ENCODE results near the gene HDAC9. TPM values are rescaled to one million over a fixed set of nuclear protein-coding genes. Genes with fewer than 3 reads are reported as not detected.

Gene HDAC9
- total RNA-seq, 1 experiment from 2014 or later = 4.3 TPM

- ChIA-PET CTCF (no interaction called here), POLR2A (interaction anchor here (0.5 kb wide), 1 partner anchor 314 kb away, joined by 3 read pairs; no protein-coding TSS in a partner anchor), RAD21 (ENCODE audit: low non-redundant PET in 1 of 2, low total read pairs in 2 of 2, uncharacterized antibody in 2 of 2, unreplicated experiment in 2 of 2) (no interaction called here)
- Histone ChIP-seq H3K79me2 (ENCODE audit: insufficient read depth, low read length) (no peaks in the 10 kb centered on the region), H3K4me2 (ENCODE audit: low read length) (no peak overlapping the region), H3K36me3 (ENCODE audit: control insufficient read depth in 1 of 2, insufficient read depth in 2 of 2, low read length in 2 of 2) (no peaks in the 10 kb centered on the region), H3K4me1 (ENCODE audit: control insufficient read depth in 1 of 2, insufficient read depth in 2 of 2, low read length in 2 of 2) (no peaks in the 10 kb centered on the region), H3K9me2 (ENCODE audit: insufficient read depth) (no peaks in the 10 kb centered on the region), H3K27ac (ENCODE audit: low read depth, low read length) (no peak overlapping the region), H3K9ac (ENCODE audit: low read length) (no peak overlapping the region), H3K27me3 (ENCODE audit: insufficient read depth, low read length) (no peaks in the 10 kb centered on the region), H4K20me1 (ENCODE audit: insufficient read depth) (no peaks in the 10 kb centered on the region), H3K4me3 (replicated peaks in 1 of 2; ENCODE audit: low read depth in 1 of 2, low read length in 2 of 2) (no peak overlapping the region), H2AFZ (ENCODE audit: low read depth, low read length, poor library complexity, severe bottlenecking) (no peak overlapping the region), H3K9me3 (ENCODE audit: control insufficient read depth in 1 of 2, insufficient read depth in 1 of 2, low read depth in 1 of 2, low read length in 2 of 2) (no peaks in the 10 kb centered on the region)
- ATAC-seq (no peak), DNase-seq (ENCODE audit: low read depth, low spot score) (no peak)
- TF ChIP-seq SP1 (IDR thresholded peaks at IDR 0.05; ENCODE audit: low read depth) (no peak), RAD21 (IDR thresholded peaks at IDR 0.05; ENCODE audit: low read depth) (no peak), TCF7L2 (IDR thresholded peaks at IDR 0.05; ENCODE audit: borderline replicate concordance, extremely low read depth, insufficient read depth, insufficient read length) (no peak), EZH2phosphoT487 (IDR thresholded peaks at IDR 0.05; ENCODE audit: borderline replicate concordance) (no peak), JUND (IDR thresholded peaks at IDR 0.05) (no peak), POLR2A (IDR thresholded peaks at IDR 0.05; ENCODE audit: borderline replicate concordance, extremely low read depth, insufficient read depth, insufficient read length) (no peak), SRF (IDR thresholded peaks at IDR 0.05; ENCODE audit: low read depth) (no peak), CEBPB (IDR thresholded peaks at IDR 0.05; ENCODE audit: low read depth) (no peak), FOSL1 (IDR thresholded peaks at IDR 0.05; ENCODE audit: low read depth) (no peak), EZH2 (IDR thresholded peaks at IDR 0.05) (no peak), SIN3A (IDR thresholded peaks at IDR 0.05; ENCODE audit: low read depth) (no peak), EGR1 (IDR thresholded peaks at IDR 0.05; ENCODE audit: low read depth) (no peak), CBX3 (IDR thresholded peaks at IDR 0.05; ENCODE audit: low read depth) (no peak), POLR2AphosphoS5 (IDR thresholded peaks at IDR 0.05; ENCODE audit: low read depth, low read length) (no peak)
- BruUV-seq (replicated peaks) = no TSS peak
- intact Hi-C loops (cut with micrococcal nuclease) = no loop called here
These were observed 291.2 kb downstream of the HDAC9 start for GRCh38 chr7:18786796-18787195.

DNA sequence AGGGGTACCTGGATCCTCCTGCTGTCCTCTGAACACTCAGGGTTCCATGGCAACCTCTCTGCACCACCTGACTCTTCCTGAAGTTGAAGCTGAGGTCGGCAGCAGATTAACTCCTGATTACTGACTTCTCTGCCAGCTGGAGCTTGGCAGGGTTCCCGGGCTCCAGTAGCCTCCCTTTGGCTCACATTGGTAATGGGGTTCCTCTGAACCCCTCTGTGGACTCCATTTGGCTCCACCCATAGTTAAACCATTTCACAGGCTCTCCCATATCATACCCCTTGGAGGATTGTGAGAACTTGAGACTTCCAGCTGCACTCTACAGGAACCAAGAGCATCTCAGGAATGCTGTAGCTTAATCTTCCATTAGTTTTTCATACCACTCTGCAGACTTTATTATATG lies 292.5 kb downstream of the HDAC9 start:
- ChIA-PET RAD21 (ENCODE audit: low non-redundant PET in 1 of 2, low total read pairs in 2 of 2, uncharacterized antibody in 2 of 2, unreplicated experiment in 2 of 2) (interaction anchor here in 1 of 2 experiments (0.6 kb wide), 1 partner anchor 8 kb away, joined by 3 read pairs; no protein-coding TSS in a partner anchor), POLR2A (no interaction called here), CTCF (no interaction called here)
- H3K9me2 ChIP-seq (ENCODE audit: insufficient read depth) = no peaks in the 10 kb centered on the region
- H3K4me1 ChIP-seq (ENCODE audit: control insufficient read depth in 1 of 2, insufficient read depth in 2 of 2, low read length in 2 of 2) = no peaks in the 10 kb centered on the region
- TF ChIP-seq SIN3A (IDR thresholded peaks at IDR 0.05; ENCODE audit: low read depth) (no peak), CTCF (IDR thresholded peaks at IDR 0.05 in 2 of 3, conservative IDR thresholded peaks at IDR 0.05 in 1 of 3; ENCODE audit: borderline replicate concordance in 1 of 3, insufficient read depth in 1 of 3, low read depth in 2 of 3, low read length in 2 of 3) (no peak), POLR2AphosphoS5 (IDR thresholded peaks at IDR 0.05; ENCODE audit: low read depth, low read length) (no peak), SRF (IDR thresholded peaks at IDR 0.05; ENCODE audit: low read depth) (no peak), FOSL1 (IDR thresholded peaks at IDR 0.05; ENCODE audit: low read depth) (no peak), POLR2A (IDR thresholded peaks at IDR 0.05; ENCODE audit: borderline replicate concordance, extremely low read depth, insufficient read depth, insufficient read length) (no peak), EZH2phosphoT487 (IDR thresholded peaks at IDR 0.05; ENCODE audit: borderline replicate concordance) (no peak), ELF1 (IDR thresholded peaks at IDR 0.05; ENCODE audit: borderline replicate concordance, low read depth) (no peak), ZNF274 (IDR thresholded peaks at IDR 0.05; ENCODE audit: low read depth, low read length) (no peak), SP1 (IDR thresholded peaks at IDR 0.05; ENCODE audit: low read depth) (no peak), EZH2 (IDR thresholded peaks at IDR 0.05) (no peak)
- TF ChIP-seq, protein P1, sequence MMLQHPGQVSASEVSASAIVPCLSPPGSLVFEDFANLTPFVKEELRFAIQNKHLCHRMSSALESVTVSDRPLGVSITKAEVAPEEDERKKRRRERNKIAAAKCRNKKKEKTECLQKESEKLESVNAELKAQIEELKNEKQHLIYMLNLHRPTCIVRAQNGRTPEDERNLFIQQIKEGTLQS (IDR thresholded peaks at IDR 0.05) = no peak
- H3K4me2 ChIP-seq (ENCODE audit: low read length) = no peak overlapping the region
- H3K27ac ChIP-seq (ENCODE audit: low read depth, low read length) = no peak overlapping the region
- BruUV-seq (replicated peaks) = no TSS peak
- H3K27me3 ChIP-seq (ENCODE audit: insufficient read depth, low read length) = no peaks in the 10 kb centered on the region
- no peaks in the 10 kb centered on the region for H4K20me1 ChIP-seq (ENCODE audit: insufficient read depth)
- H3K9ac ChIP-seq (ENCODE audit: low read length) = no peak overlapping the region
- intact Hi-C loops (cut with micrococcal nuclease) = no loop called here
- H3K4me3 ChIP-seq (replicated peaks in 1 of 2; ENCODE audit: low read depth in 1 of 2, low read length in 2 of 2) = no peak overlapping the region
- no peaks in the 10 kb centered on the region for H3K36me3 ChIP-seq (ENCODE audit: control insufficient read depth in 1 of 2, insufficient read depth in 2 of 2, low read length in 2 of 2)
- DNase-seq (ENCODE audit: low read depth, low spot score) (no peak), ATAC-seq (no peak)
- H3K79me2 ChIP-seq (ENCODE audit: insufficient read depth, low read length) = no peaks in the 10 kb centered on the region
- no peaks in the 10 kb centered on the region for H3K9me3 ChIP-seq (ENCODE audit: control insufficient read depth in 1 of 2, insufficient read depth in 1 of 2, low read depth in 1 of 2, low read length in 2 of 2)
- no peak overlapping the region for H2AFZ ChIP-seq (ENCODE audit: low read depth, low read length, poor library complexity, severe bottlenecking)
